Right ventricle myocardium inferior (tissue), 1 donor: ENCODE results near the gene FAM177B. TPM values are rescaled to one million over a fixed set of nuclear protein-coding genes. Genes with fewer than 3 reads are reported as not detected.

Experiments used
- ATAC-seq: fragments of 200-7000 bp; cut with Tn5 transposase; one replicate; pipeline ENCODE4 v1.9.1; 2020; ENCODE audit warnings: mild to moderate bottlenecking, moderate library complexity
- DNase-seq: peaks from one replicate; pipeline ENCODE4 v3.0.0; 2021; ENCODE audit errors: missing footprints
- intact Hi-C: fragments of 100-400 bp; cut with DNase I; formaldehyde crosslinking; loops from one replicate; pipeline ENCODE4 v1.11.0; 2022
- total RNA-seq: library from RNA; stranded (reverse); fragmentation: NEBNext Ultra II Directional; extraction: Animal tissue kit (Norgen Biotek cat#: 25700); gene quantifications from one replicate; pipeline ENCODE4 v1.2.1, GENCODE V29; 2021
- donor health status: DM: no; HTN: yes; CAD: no; lungs with severe emphysema.

The FAM177B gene
- total RNA-seq, 1 donor from 2014 or later: not detected

GRCh38 chr1:222777977-222778376, 41.0 kb downstream of the FAM177B start:
- DNase-seq (no peak), ATAC-seq (no peak)
- intact Hi-C loops: no loop called here

- intact Hi-C loops: no loop called here
- ATAC-seq (no peak), DNase-seq (no peak)
These were observed 44.2 kb downstream of the FAM177B start for GRCh38 chr1:222781251-222781650.

DNA sequence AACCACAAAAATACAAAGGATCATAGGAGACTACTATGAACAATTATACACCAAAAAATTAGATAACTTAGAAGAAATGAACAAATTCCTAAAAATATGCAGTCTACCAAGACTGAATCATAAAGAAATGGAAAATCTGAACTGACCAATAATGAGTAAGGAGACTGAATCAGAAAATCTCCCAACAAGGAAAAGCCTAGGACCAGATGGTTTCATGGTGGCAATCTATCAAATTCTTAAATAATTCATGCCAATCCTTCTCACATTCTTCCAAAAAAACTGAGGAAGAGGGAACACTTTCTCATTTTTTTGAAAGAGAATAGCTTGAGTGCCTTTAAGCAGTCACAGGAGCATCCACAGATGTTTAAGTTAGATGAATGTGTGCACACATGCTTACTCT, 46.0 kb downstream of the FAM177B start:
- DNase-seq (no peak), ATAC-seq (no peak)
- intact Hi-C loops: no loop called here

DNA sequence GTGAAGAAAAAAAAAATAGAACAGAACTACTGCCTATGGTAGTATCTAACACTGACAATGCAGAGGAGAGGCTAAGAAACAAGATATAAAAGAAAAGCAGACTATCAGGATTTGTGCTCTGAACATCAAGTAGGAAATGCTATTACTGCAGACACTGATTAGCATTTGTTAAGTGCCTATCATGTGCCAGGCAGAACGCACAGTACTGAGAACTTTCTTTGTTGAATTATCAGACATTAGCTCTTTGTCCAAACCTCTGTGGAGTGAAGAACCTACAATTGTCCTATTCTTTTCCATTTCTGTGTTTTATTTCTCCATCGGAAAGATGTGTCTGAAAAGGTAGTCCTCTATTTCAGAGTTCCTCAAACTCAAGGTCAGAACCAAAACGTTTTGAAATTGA, 47.4 kb downstream of the FAM177B start:
- intact Hi-C loops: no loop called here
- DNase-seq: no peak
- ATAC-seq: no peak

DNA sequence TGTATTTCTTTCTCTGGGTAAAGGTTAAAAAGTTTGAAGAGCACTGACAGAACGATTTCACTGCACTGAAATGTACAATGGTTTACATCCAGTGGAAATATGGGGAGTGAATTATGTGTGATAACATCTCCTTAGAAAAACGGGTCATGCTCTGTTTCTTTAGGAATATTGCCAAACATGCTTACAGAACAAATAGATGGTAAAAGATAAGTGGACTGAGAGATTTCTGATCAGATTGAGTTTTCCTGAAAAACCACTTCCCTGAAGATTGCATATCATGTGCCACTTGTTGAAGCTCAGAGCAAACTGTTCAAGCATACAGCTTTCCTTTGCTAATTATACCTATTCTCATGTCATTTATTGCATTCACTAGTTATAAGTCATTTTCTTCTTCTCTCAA, 47.9 kb downstream of the FAM177B start:
- intact Hi-C loops: no loop called here

GRCh38 chr1:222785529-222785928, 48.5 kb downstream of the FAM177B start:
- DNase-seq (no peak), ATAC-seq (no peak)
- intact Hi-C loops: no loop called here

More for the DNA sequence above, 47.9 kb downstream of the FAM177B start:
- ATAC-seq: no peak
- no peak for DNase-seq

DNA sequence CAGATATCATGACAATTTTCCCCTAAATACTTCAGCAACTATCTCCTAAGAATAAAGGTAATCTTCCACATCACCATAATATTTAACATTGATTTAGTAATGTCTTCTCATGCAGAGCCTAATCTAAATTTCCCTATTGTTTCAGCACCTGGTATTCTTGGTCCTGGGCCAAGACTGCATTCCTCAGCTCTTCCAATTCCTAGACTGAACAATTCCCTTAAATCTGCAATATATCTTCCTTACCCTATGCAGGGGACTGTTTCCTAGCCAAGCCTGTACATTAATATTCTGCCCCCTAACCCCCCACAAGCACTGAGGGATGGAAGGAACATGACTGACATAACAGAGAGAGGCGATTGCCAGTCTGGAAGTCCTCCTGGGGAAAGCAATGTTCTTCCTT, 49.1 kb downstream of the FAM177B start:
- ATAC-seq (no peak), DNase-seq (no peak)
- intact Hi-C loops: no loop called here

GRCh38 chr1:222787729-222788128, 50.7 kb downstream of the FAM177B start:
- DNase-seq (no peak), ATAC-seq (no peak)
- intact Hi-C loops: no loop called here

GRCh38 chr1:222788402-222789156, 51.6 kb downstream of the FAM177B start:
- DNase-seq: no peak
- intact Hi-C loops: no loop called here
- no peak for ATAC-seq

DNA sequence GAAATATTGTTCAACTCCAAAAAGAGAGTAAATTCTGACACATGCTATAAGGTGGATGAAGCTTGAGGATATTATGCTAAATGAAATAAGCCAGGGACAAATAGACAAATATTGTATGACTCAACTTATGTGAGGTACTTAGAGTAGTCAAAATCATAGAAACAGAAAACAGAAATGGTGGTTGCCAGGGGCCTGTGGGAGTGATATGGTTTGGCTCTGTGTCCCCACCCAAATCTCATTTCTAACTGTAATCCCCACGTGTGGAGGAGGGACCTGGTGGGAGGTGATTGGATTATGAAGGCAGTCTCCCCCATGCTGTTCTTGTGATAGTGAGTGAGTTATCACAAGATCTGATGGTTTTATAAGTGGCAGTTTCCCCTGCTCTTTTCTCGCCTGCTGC, 53.1 kb downstream of the FAM177B start:
- intact Hi-C loops: loop anchor here (5.0 kb wide), 1 partner anchor 332 kb away; no protein-coding TSS in a partner anchor
- ATAC-seq (no peak), DNase-seq (no peak)

GRCh38 chr1:222790520-222790919, 53.5 kb downstream of the FAM177B start:
- intact Hi-C loops: loop anchor here (5.0 kb wide), 1 partner anchor 332 kb away; no protein-coding TSS in a partner anchor
- no peak for ATAC-seq
- no peak for DNase-seq

DNA sequence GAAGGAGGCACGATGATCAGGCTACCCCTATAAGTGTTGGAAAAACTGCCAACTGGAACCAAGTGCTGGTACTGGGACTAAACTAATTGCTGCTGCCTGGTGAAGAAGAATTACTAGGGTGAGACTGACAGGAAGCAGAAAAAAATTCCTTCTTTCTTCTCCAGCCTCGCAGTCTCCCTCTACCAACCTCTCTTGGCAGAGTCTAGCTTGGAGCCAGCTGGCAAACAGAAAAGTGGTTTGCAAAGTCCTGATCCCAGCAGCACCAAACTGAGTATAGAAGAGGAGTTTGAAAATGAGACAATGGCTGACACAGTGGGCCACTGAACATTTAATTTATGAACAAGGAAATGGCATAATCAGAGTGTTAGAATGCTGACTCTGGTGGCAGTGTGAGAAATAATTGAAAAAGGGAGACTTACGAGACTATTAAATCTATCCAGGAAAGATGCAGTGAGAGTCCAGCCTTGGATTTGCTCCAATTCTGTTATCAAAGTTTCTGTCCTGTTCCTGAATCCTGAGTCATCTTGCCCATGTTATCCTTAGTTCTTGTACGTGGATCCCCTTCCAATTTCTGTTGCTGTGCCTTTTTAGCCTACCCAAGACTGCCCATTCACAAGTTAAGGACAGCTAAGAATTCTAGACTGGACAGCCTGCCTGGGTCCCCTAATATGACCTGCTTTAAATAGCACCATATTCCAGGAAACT, 54.2 kb downstream of the FAM177B start:
- ATAC-seq: no peak
- no peak for DNase-seq
- intact Hi-C loops: loop anchor here (5.0 kb wide), 1 partner anchor 331 kb away; no protein-coding TSS in a partner anchor

GRCh38 chr1:222792744-222793143, 55.7 kb downstream of the FAM177B start:
- intact Hi-C loops: loop anchor here (1.0 to 5.0 kb wide), 2 partner anchors 289 to 330 kb away; no protein-coding TSS in a partner anchor
- no peak for DNase-seq
- ATAC-seq: no peak

GRCh38 chr1:222794656-222795474, 57.9 kb downstream of the FAM177B start:
- ATAC-seq (peak; percentile 65), DNase-seq (no peak)
- intact Hi-C loops: loop anchor here (5.0 kb wide), 1 partner anchor 327 kb away; no protein-coding TSS in a partner anchor

DNA sequence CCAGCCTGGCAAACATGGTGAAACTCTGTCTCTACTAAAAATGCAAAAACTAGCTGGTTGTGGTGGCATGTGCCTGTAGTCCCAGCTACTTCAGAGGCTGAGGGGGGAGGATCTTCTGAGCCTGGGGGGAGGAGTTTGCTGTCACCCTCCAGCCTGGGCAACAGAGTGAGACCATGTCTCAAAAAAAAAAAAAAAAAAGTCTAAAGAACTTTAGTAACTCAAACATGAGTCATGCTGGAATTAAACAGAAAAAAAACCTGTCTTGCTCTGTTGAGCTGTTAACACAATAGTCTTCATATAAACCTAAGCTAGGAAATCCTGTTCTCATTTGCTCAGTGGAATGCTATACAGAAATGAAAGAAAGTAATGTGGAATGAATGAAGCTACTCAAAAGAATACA, 61.1 kb downstream of the FAM177B start:
- DNase-seq (no peak), ATAC-seq (no peak)
- intact Hi-C loops: no loop called here

DNA sequence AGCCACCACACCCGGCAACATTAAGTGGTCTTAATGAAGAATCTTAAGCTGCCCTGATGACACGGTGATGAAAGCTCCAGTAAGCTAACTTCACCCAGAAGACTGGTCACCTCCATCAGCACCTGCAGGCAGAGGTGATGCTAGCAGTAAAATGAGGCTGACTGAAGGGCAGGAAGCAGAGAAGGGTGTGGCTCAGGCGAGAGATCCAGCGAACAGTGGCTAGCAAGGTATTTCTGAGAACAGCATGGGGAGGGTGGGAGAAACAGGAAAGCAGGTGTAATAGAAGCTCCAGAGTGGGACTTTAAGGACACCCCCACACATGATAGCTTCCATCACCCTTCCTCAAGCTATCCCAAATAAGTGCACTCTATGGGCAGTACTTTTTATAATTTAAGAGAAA, 62.0 kb downstream of the FAM177B start:
- ATAC-seq: no peak
- DNase-seq: no peak
- intact Hi-C loops: no loop called here
